Right atrium auricular region (tissue), 2 donors: ENCODE data around the gene UNC5C. TPM values are rescaled to one million over a fixed set of nuclear protein-coding genes. Genes with fewer than 3 reads are reported as not detected.

Experiments
- DNase-seq: peaks from one replicate; pipeline ENCODE4 v3.0.0-alpha.2; 2019; ENCODE audit warnings: low spot score
- H3K27ac ChIP-seq, 2 donors: fragments of 200-600 bp; sonication (generic); 1 replicate in 1 of 2; 2 replicates in 1 of 2; pipeline ENCODE4 v1.5.1; 2016 to 2019
- H3K27me3 ChIP-seq, 2 donors: fragments of 200-600 bp; sonication (generic); one replicate each; pipeline versions ENCODE4 v1.5.1 to v1.6.0; 2017 to 2019
- H3K36me3 ChIP-seq: fragments of 200-600 bp; sonication (generic); one replicate; pipeline ENCODE4 v1.5.1; 2016
- H3K4me1 ChIP-seq, 2 donors: fragments of 200-600 bp; sonication (generic); one replicate each; pipeline versions ENCODE4 v1.5.1 to v1.6.0; 2017 to 2019
- H3K4me3 ChIP-seq, 2 donors: fragments of 200-600 bp; sonication (generic); 1 replicate in 1 of 2; 2 replicates in 1 of 2; pipeline ENCODE4 v1.5.1; 2017 to 2019; ENCODE audit warnings: mild to moderate bottlenecking in 1 of 2, moderate library complexity in 1 of 2
- H3K9me3 ChIP-seq, 2 donors: fragments of 200-600 bp; sonication (generic); one replicate each; pipeline ENCODE4 v1.5.1; 2019
- total RNA-seq, 2 donors: library from RNA; depleted of rRNA; stranded (reverse); fragments of >200 nt; gene quantifications; one replicate each; pipeline ENCODE4 v1.1.0, GENCODE V29; 2016
- TF ChIP-seq, protein P1 (sequence below), 2 donors: fragments of 200-600 bp; sonication (generic); IDR thresholded peaks; one replicate each; pipeline ENCODE4 v1.5.1; 2019; ENCODE audit warnings: antibody characterized with exemption in 2 of 2

UNC5C gene
- total RNA-seq, 2 donors from 2014 or later: 3.8 to 4.6 TPM

DNA sequence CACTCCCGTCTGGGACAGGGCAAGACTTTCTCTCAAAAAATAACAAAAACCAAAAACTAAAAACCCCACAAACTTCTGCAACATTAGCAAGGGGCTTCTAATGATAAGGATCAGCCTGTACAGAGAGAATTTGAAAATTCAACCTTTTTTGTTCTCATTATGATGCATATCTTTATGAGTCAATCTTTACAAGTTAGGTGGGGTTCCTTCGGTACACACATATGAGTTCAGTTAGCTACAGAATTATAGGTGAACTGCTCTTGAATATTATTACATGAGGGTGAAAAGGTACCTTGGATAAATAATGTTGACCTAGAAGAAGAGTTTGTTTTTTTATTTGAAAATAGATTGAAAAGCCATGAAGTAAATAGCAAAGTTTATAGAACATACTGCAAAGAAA is 252.7 kb downstream of the UNC5C start:
- Histone ChIP-seq H3K27ac (no peak overlapping the region), H3K4me1 (no peaks in the 10 kb centered on the region), H3K27me3 (no peaks in the 10 kb centered on the region), H3K9me3 (peaks cover 0 to 4% of the 10 kb centered on the region in 2 donors), H3K36me3 (no peaks in the 10 kb centered on the region), H3K4me3 (no peak overlapping the region)
- no peak for DNase-seq
- TF ChIP-seq, protein P1, sequence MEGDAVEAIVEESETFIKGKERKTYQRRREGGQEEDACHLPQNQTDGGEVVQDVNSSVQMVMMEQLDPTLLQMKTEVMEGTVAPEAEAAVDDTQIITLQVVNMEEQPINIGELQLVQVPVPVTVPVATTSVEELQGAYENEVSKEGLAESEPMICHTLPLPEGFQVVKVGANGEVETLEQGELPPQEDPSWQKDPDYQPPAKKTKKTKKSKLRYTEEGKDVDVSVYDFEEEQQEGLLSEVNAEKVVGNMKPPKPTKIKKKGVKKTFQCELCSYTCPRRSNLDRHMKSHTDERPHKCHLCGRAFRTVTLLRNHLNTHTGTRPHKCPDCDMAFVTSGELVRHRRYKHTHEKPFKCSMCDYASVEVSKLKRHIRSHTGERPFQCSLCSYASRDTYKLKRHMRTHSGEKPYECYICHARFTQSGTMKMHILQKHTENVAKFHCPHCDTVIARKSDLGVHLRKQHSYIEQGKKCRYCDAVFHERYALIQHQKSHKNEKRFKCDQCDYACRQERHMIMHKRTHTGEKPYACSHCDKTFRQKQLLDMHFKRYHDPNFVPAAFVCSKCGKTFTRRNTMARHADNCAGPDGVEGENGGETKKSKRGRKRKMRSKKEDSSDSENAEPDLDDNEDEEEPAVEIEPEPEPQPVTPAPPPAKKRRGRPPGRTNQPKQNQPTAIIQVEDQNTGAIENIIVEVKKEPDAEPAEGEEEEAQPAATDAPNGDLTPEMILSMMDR (IDR thresholded peaks at IDR 0.05): no peak

DNA sequence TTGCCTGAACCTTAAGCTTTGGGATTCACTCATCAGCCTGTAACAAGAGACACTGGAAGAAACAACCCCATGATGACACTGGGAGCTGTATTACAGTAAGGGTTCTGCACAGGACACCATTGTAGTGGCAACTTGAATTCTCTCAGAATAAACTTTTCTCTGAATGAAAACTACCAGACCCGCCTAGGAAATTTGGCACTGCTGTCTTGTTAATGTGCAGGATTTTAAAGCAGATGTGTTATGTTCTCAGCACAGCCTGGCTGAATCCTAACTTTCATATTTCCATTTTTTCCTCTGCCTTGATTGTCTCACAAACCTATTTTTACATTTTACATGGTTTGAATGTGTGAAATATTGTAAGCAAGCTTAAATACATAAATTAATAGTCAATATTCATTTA is 253.6 kb downstream of the UNC5C start:
- no peaks in the 10 kb centered on the region for H3K27me3 ChIP-seq
- peaks cover 0 to 4% of the 10 kb centered on the region in 2 donors for H3K9me3 ChIP-seq
- DNase-seq: no peak
- no peak overlapping the region for H3K27ac ChIP-seq
- no peaks in the 10 kb centered on the region for H3K36me3 ChIP-seq
- no peak overlapping the region for H3K4me3 ChIP-seq
- H3K4me1 ChIP-seq: no peaks in the 10 kb centered on the region
- TF ChIP-seq, protein P1 (IDR thresholded peaks at IDR 0.05): no peak

DNA sequence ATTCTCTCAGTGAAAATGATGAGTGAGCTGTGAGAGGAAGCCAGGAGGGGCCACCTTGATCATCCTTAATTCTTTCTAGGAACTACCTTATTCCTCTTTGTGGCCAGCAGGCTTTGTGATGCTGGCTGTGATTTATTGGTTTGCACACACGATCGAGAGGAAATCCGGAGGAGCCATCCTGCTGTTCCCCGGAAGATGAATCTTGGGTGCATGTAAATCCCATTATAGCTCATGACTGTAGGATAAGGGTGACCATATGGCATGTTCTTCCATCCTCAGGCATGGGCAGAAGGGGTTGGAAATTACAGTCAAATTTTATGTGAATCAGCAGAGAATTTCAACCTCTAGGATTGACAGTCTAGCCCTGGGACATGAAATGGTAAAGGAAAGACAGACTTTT is 254.5 kb downstream of the UNC5C start:
- Histone ChIP-seq H3K36me3 (no peaks in the 10 kb centered on the region), H3K4me1 (peaks cover 0 to 4% of the 10 kb centered on the region in 2 donors), H3K27me3 (no peaks in the 10 kb centered on the region), H3K9me3 (peaks cover 0 to 4% of the 10 kb centered on the region in 2 donors), H3K4me3 (no peak overlapping the region), H3K27ac (no peak overlapping the region)
- TF ChIP-seq, protein P1 (IDR thresholded peaks at IDR 0.05): no peak
- no peak for DNase-seq

DNA sequence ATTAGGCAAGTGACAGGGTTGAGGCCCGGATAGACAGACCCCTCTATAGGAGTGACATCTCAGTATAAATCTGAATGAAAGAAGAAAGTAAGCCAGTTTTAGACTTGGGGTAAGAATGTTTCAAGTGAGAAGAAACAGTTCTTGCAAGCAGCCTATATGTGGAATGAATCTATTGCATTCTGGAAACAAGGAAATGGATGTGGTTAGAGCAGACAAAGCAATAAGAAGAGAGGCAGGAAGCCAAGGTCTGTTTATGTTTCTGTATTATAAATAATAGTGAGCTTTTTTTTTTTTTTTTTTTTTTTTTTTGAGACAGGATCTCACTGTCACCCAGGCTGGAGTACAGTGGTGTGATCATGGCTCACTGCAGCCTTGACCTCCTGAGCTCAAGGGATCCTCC is 255.8 kb downstream of the UNC5C start:
- no peak for DNase-seq

DNA sequence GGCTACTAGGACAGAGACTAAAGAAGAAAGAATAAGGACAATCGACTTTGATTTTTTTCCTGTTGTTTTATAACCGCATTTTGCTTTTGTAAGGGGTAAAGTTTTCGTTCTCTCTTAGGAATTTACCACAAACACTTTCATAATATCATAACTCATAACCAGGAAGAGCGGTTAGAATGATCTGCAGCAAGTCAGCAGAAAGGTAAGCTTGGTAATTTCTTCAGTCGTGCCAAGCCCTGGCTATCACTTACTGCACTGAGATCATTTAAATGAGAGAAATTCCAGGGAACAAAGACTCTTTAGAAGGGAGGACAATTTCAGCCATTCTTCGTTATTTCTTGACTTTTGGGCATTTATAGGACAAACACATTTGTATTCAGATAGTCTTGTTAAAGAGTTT is 258.1 kb downstream of the UNC5C start:
- Histone ChIP-seq H3K27me3 (no peaks in the 10 kb centered on the region), H3K36me3 (no peaks in the 10 kb centered on the region), H3K4me3 (no peak overlapping the region), H3K27ac (no peak overlapping the region), H3K9me3 (peaks cover 0 to 7% of the 10 kb centered on the region in 2 donors), H3K4me1 (peaks cover 0 to 6% of the 10 kb centered on the region in 2 donors)
- DNase-seq: no peak
- TF ChIP-seq, protein P1 (IDR thresholded peaks at IDR 0.05): no peak

More for the DNA sequence above, 255.8 kb downstream of the UNC5C start:
- Histone ChIP-seq H3K4me1 (peaks cover 0 to 6% of the 10 kb centered on the region in 2 donors), H3K27ac (no peak overlapping the region), H3K36me3 (no peaks in the 10 kb centered on the region), H3K9me3 (peaks cover 0 to 7% of the 10 kb centered on the region in 2 donors), H3K4me3 (no peak overlapping the region), H3K27me3 (no peaks in the 10 kb centered on the region)
- TF ChIP-seq, protein P1 (IDR thresholded peaks at IDR 0.05): no peak

DNA sequence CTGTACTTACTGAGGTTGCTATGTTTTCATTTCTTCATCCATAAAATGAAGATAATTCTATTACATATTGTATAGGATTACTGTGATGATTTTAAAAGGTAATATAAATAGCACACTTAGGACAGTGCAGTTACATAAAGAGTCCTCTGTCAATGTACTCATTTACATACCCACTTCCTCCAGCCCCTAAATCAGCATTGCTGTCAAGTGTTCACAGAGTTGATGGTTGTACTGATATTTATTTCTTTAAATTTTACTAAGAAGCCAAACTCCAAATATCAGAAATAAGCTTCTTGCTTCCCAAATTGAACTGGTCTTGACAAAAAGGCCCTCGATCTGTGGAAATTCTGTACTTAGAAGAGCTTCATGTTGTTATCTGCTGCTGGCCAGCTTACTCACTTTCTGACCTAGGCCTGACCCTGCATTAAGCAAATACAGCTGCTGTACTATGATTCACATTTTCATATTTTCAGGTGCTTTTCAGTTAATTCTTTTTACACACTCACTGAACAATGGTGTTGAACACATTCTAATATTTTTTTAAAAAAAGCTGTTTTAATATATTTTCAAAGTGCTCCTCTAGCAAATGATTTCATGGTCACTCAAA is 259.6 kb downstream of the UNC5C start:
- Histone ChIP-seq H3K27me3 (no peaks in the 10 kb centered on the region), H3K9me3 (peaks cover 0 to 7% of the 10 kb centered on the region in 2 donors), H3K36me3 (no peaks in the 10 kb centered on the region), H3K4me1 (peaks cover 0 to 6% of the 10 kb centered on the region in 2 donors), H3K27ac (no peak overlapping the region), H3K4me3 (no peak overlapping the region)
- TF ChIP-seq, protein P1 (IDR thresholded peaks at IDR 0.05): no peak
- no peak for DNase-seq
